Measurements from ENCODE around the gene GSG1L. TPM values are rescaled to one million over a fixed set of nuclear protein-coding genes. Genes with fewer than 3 reads are reported as not detected.

The GSG1L gene
- total RNA-seq, 2 donors from 2014 or later, result 0.52 TPM; not detected in 1

DNA sequence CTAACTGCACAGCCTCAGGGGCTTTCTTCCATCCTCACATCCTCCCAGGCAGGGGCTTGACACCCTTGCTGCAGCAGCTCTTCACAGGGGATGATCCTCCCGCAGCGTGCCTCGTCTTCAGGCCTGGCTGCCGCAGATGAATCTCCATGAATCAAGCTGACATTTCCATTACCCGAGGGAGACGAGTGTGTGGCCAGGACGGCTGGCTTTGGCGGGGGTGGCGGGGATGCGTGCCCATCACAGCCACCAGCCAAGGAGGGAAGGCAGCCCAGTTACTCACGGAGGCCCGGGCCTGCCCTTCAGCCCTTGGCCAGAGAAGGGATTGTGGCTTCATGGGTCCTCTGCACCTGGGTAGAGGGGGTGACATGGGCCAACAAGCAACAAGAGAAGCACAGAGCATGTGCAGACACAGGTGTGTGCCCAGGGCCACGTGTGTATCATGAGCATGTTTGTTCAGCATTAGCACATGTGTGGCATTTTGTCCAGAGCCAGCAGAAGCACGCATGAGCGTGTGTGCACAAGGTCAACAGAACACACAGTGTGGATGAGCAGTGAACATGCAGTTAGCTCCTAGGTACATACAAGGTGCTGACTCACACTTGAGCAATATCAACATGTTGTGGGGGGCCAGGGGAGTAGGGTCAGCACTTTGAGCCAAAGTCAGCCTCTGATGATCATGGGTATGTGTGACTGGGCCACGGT, 277.1 kb downstream of the GSG1L start:
- no peak overlapping the region for H3K27ac Mint-ChIP-seq
- H3K36me3 Mint-ChIP-seq, result no peaks in the 10 kb centered on the region
- H3K9me3 Mint-ChIP-seq, result no peaks in the 10 kb centered on the region

DNA sequence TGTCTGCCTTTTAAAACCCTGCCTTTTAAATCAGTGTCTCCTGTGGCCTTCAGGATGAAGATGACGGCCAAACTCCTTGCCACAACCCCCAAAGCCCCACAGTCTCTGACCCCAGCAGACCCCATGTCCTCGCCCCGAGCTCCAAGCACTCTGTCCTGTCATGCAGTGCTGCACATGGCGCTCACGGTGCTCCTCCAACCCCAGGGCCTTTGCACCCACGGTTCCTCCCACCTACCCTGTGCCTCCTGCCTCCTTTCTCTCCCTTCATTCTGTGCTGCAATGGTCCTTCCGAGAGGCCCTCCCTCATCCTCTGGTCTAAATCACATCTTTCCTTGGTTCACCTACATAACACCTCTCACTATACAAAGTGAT, 278.2 kb downstream of the GSG1L start:
- no peak for ATAC-seq

More for the DNA sequence above, 277.1 kb downstream of the GSG1L start:
- ATAC-seq (no peak), DNase-seq (ENCODE audit: low spot score in 2 of 2) (no peak)

DNA sequence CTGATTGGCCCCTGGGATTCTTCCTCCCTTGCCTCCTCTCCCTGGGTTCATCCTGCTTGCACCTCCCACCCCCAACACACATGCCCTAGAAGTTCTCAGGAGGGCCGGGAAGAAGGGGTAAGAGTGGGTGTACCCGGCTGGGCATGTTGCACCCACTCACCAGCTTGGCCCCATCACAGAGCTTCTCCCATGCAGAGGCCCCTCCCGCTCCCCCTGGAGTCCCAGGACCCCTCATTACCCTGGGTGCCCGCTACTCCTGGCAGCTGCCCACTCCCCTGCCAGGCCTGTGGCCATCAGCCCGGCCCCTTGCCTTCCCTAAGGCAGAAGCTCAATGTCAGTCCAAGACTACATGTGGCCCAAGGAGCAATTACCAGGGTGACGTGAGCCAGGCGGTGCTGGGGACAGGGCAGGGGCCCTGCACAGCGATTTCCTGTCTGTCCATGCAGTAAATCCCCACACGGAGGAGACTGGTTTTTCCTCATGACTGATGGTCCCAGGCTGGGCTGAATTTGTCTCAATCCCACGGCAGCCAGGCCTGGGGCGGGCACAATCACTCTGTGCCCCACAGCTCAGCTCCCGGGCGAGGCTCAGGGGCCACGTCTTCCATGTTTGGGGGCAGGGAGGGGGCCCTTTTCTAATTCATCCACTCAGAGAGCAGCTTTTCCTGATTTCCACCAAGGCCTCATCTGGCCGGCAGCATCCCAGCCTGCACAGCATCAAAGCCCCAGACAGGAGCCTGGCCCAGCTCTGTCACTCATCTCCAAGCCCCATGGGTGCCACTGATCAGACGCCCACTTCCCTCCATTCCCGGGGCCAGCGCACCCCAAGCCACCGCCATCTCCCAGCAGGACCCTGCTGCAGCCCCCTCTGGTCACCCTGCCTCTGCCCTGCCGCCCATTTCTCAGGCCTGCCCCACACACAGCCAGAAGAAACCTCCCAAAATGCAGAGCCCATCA, 278.9 kb downstream of the GSG1L start:
- no peak overlapping the region for H3K27ac Mint-ChIP-seq
- DNase-seq (ENCODE audit: low spot score in 2 of 2), result no peak
- no peaks in the 10 kb centered on the region for H3K36me3 Mint-ChIP-seq
- ATAC-seq, result peak in 1 of 2 donors; percentile 13
- no peaks in the 10 kb centered on the region for H3K9me3 Mint-ChIP-seq

More for the DNA sequence above, 278.2 kb downstream of the GSG1L start:
- no peaks in the 10 kb centered on the region for H3K36me3 Mint-ChIP-seq
- no peak for DNase-seq (ENCODE audit: low spot score in 2 of 2)
- no peak overlapping the region for H3K27ac Mint-ChIP-seq
- no peaks in the 10 kb centered on the region for H3K9me3 Mint-ChIP-seq

DNA sequence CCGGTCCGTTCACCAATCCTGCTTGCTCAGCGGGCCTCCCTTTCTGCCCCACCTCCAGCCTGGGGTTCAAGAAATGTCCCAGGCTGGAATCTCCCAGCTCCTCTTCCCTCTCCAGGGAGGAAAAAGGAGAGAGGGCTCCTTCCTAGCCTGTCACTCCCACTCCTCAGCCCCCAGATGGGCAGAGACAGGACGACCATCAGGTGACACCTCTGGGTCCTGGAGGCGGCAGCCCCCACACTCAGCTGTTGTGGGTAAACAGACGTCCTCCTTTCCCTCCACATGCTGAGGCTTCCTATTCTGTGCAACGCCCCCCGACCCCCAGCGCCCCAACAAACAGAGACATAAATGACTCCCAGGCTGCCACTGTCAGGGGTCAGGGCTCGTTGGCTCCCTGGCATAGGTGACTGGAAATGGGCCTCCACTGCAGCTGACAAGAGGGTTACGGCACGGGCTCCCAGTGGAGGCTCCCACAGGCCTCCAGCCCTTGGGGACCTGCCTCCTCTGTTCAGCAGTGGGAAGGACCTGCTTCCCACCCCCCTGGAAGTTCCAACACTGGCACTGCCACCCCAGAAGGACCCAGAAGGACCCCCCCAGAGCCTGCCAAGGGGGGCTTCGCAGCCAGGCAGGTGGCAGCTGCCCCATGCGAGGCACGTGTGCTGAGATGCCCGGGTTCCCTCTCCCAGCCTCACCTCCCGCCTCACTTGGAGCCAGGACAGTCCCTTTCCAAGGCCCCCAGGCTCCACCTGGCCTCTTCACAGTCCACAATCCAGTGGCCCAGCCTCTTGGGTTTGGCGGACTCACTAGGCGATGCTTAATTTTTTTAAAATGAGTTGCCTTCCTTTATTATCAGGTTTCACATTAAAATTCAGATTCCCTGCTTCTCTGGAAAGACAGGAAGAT, 281.3 kb downstream of the GSG1L start:
- no peak for ATAC-seq
- peak overlapping the region in 1 of 2 donors; percentile 30 for H3K27ac Mint-ChIP-seq
- H3K36me3 Mint-ChIP-seq, result no peaks in the 10 kb centered on the region
- no peak for DNase-seq (ENCODE audit: low spot score in 2 of 2)
- no peaks in the 10 kb centered on the region for H3K9me3 Mint-ChIP-seq

DNA sequence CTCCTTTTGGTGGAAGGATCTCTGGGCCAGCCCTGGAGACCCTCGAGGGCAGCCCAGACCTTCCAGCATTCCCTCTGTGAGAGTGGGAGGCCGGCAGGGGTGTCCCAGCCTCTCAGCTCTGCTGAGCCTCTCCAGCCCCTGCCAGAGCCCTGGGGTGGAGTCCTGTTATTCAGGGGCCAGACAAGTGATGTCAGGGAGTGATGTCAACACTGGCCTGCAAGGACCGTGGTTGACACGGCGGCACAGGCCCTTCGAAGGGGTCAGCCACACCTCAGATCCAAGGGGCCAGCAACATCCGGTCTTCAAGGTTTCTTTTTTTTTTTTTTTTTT, 282.4 kb downstream of the GSG1L start:
- Mint-ChIP-seq H3K36me3 (no peaks in the 10 kb centered on the region), H3K9me3 (no peaks in the 10 kb centered on the region), H3K27ac (no peak overlapping the region)
- ATAC-seq (no peak), DNase-seq (ENCODE audit: low spot score in 2 of 2) (no peak)

DNA sequence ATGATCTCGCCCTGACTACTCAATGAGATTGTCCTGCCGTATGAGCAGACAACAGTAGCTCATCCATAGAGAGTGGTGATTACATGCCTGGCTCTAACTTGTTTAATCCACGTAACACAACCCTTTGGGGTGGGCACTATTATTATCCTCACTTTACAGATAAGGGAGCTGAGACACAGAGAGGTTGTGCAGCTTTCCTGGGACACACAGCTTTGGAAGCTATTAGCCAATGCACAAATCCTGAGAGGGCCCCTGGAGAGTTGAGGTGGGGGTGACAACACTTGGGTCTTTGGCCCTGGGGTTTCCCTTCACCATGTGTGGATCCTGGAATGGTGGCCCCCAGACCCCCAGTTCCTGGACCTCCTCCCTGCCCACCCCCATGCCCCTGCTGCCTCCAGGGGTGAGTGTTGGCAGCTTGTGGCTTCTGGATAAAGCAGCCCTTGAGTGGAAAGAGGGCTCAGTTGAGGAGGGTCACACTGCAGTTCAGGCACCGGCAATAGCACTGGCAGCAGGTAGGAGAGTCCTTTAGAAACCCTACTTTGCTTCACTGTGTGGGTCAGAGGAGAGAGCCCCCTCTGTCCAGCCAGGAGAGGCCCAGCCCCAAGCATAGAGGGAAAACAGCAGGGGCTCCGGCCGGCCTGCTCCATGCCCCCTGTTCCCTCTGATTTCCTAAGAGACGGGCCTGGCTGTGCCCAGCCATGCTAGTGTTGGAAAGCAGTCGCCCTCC, 282.9 kb downstream of the GSG1L start:
- H3K27ac Mint-ChIP-seq, result no peak overlapping the region

DNA sequence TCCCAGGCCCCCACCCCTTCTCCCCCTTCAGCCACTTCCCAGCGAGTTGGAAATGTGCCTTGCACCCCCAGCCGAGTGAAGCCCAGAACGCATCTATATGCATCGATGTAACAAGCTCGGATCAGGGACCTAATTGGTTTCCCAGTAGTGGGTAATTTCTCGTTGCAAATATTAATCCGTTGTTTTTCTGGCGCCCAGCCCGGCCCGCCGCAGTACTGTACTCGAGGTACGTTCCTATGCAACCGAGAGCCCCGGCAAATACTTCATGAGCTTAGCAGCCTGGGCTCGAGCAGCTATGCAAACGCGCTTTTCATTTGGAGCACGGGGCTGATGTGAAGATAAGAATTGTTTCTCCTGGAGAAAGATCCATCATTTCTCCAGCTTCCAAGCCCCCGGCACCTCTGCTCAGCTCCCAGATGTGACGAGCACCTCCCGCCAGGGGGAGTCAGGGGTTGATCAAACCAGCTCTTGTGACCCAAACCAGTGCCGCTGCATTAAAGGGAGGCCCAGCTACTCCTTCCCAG, 283.8 kb downstream of the GSG1L start:
- H3K9me3 Mint-ChIP-seq, result no peaks in the 10 kb centered on the region
- no peak overlapping the region for H3K27ac Mint-ChIP-seq
- DNase-seq (ENCODE audit: low spot score in 2 of 2) (no peak), ATAC-seq (no peak)
- H3K36me3 Mint-ChIP-seq, result no peaks in the 10 kb centered on the region

More for the DNA sequence above, 282.9 kb downstream of the GSG1L start:
- Mint-ChIP-seq H3K36me3 (no peaks in the 10 kb centered on the region), H3K9me3 (no peaks in the 10 kb centered on the region)
- no peak for ATAC-seq
- DNase-seq (ENCODE audit: low spot score in 2 of 2), result no peak

DNA sequence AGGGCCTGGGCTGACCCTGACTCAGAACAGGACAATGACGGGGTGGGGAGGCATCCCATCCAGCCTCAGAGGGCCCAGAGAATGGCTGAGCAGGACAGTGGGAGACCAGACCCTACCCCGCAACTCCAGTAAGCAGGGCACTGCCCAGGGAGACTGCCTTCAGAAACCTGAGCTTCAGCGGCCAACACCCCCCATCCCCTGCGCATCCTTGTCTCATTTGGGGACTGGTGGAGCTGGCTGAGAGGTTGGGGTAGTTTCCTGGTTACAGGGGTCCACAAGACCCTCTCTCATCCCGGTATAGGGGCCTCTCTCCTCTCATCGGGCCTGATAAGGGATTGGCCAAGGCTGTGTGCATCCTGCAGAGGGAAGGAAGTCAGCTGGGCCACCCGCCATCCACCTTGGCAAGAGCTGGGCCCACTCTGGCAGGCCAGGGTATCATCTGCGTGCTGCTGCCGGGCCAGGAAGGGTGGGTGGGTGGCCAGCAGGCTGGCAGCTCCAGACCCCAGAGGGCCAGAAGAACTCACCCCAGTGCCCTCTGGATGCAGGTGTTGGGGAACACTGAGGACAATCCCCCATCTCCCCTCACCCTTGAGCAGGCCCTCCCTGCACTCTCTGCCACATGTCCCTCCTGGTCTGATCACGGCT, 284.5 kb downstream of the GSG1L start:
- ATAC-seq (no peak), DNase-seq (ENCODE audit: low spot score in 2 of 2) (no peak)
- H3K27ac Mint-ChIP-seq, result no peak overlapping the region
- no peaks in the 10 kb centered on the region for H3K9me3 Mint-ChIP-seq
- H3K36me3 Mint-ChIP-seq, result no peaks in the 10 kb centered on the region

DNA sequence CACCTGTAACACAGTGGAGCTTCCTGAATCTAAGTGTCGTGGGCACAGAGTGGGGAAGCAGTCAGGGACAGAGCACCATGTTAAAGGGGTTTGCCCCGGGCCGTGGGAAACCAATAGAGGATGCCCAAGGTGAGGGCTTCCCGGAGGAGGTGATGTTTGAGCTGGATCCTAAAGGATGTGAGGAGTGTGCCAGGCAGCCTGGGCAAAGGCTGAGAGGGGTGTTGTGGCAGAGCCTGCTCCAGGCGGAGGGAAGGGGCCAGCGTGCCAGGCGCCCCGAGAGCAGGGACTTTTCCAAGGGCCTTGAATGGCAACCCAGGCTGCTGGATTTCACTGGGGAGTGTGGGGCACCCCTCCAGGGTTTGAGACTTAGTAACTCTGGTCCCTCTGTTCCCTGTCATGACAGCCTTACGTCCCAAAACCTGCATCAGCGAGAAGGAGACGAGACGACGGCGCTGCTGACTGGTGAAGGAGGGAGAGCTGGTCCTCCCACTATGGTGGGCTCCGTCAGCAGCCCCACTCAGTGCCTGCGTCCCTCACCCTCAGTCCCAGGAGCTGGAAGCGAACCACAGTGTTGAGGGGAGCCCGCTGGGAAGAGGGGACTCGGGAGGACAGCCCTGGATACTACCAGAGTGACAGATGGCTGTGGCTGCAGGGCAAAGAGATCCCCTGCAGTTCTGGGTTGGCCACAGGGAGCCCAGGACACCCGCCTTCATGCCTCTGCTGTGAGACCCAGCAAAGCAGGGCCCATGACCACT, 285.2 kb downstream of the GSG1L start:
- Mint-ChIP-seq H3K36me3 (no peaks in the 10 kb centered on the region), H3K27ac (no peak overlapping the region), H3K9me3 (no peaks in the 10 kb centered on the region)
- DNase-seq (ENCODE audit: low spot score in 2 of 2) (no peak), ATAC-seq (no peak)

DNA sequence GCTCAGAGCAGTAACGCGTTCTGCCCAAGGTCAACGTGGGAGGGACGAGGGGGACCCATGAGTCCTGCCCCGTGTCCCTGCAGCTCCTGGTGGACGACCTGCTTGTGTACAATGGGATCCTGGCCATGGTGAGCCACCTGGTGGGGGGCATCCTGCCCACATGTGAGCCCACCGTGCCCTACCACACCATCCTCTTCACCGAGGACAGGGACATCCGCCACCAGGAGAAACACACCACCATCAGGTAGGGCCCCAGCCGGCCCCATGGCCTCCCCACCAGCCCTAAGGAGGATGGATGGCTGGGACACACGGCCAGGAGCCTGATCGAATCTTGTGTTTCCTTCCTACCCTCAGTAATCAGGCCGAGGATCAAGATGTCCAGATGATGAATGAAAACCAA, 286.0 kb downstream of the GSG1L start:
- DNase-seq (ENCODE audit: low spot score in 2 of 2) (no peak), ATAC-seq (no peak)
- no peaks in the 10 kb centered on the region for H3K9me3 Mint-ChIP-seq
- H3K27ac Mint-ChIP-seq, result no peak overlapping the region
- no peaks in the 10 kb centered on the region for H3K36me3 Mint-ChIP-seq

DNA sequence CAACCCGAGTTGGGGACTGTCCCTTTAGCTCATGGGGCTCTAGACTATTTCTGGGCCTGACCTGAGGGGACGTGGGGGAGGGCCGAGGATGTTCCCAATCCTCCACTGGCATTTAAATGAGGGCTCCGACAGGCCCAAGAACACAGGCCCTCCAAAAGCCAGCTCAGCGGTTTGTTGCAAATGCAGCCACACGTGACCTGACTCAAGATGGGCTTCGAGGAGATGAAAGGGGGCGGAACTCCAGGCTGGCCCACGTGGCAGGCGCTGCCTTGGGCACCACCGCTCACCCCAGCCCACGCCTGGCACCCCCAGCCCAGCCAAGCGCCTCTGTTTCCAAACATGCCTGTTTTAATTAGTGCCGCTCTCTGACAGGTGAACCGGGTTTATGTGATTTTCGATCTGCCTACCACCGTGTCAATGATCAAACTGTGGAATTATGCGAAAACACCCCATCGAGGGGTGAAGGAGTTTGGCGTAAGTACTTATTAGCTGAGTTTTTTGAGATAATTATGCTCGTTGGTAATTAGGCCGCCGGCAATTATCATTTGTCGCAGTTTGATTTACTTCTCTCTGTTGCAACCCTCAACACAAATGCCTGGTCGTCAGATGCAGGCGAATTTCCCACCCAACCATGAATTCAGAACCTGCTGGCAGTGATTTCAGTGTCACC, 286.8 kb downstream of the GSG1L start:
- Mint-ChIP-seq H3K9me3 (no peaks in the 10 kb centered on the region), H3K36me3 (no peaks in the 10 kb centered on the region), H3K27ac (no peak overlapping the region)
- ATAC-seq, result no peak
- no peak for DNase-seq (ENCODE audit: low spot score in 2 of 2)

DNA sequence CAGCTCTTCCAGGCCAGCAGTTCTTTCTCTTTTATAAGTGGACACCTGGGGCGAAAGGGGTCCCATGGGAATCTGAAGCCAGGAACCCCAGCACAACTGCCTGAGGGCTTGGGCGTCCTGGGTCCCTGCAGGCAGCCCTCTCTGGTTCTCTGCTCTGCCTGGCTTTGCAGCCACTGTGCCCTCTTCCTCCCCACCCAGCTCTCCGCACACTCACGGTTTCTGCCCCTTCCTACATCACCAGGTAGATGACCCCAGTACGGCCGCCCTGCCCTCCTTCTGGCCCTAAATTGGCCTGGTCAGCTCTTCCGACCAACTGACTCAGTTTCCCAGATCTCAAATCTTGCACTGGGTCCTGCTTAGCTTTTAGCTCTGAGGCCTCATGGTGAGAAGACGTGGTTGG, 288.3 kb downstream of the GSG1L start:
- Mint-ChIP-seq H3K36me3 (no peaks in the 10 kb centered on the region), H3K9me3 (no peaks in the 10 kb centered on the region), H3K27ac (no peak overlapping the region)
- ATAC-seq, result no peak
- DNase-seq (ENCODE audit: low spot score in 2 of 2), result no peak

DNA sequence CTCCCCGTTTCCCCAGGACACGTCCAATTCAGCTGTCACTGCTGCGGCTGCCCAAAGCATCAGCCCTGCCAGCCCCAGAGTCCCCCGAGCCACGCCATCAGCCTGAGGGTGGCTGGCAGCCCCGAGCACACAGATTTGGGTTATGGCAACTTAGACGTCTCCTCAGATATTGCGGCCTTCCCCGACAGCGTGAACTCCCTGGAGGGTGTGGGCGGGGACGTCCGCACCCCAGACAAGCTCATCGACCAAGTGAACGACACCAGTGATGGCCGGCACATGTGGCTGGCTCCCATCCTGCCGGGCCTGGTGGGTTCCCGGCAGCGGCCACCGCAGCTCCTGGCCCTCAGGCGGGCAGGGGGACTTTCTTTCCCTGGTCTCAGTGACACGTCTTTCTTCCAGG, 288.7 kb downstream of the GSG1L start:
- no peaks in the 10 kb centered on the region for H3K36me3 Mint-ChIP-seq
- peak overlapping the region in 1 of 2 donors; percentile 51 for H3K27ac Mint-ChIP-seq
- ATAC-seq, result no peak
- no peaks in the 10 kb centered on the region for H3K9me3 Mint-ChIP-seq
- DNase-seq (ENCODE audit: low spot score in 2 of 2), result no peak

DNA sequence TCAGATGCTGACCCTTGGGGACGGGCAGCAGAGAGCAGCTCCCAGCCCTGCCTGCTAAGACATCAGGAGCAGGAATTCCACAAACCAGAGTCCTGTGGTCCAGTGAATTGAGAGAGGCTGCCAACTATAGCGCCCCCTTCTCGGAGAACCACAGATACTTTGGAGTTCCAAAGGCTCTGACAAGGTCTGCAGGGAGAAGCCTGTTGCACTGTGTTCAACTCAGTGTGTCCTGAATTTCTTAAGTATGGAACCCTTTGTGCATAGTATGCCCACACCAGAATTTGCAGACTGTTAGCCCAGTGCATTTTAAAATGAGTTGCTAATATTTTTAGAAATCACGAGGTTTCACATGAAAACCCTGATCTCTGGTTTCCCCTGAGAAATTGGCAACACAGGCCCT, 290.2 kb downstream of the GSG1L start:
- Mint-ChIP-seq H3K36me3 (no peaks in the 10 kb centered on the region), H3K27ac (no peak overlapping the region), H3K9me3 (no peaks in the 10 kb centered on the region)
- DNase-seq (ENCODE audit: low spot score in 2 of 2), result no peak
- ATAC-seq, result no peak
